Activated CD4-positive, alpha-beta T cell treated with anti-CD3 and anti-CD28 coated beads, Interleukin-2, Interleukin-4, amounts not matched to agents 100 ng/mL and 50 ng/mL, durations not matched to agents 16 hours and 8 hours (primary cell): ENCODE measurements around the gene CEL.
"Not testable (repeated sequence)": the region's sequence is repeated elsewhere in the genome, so short reads cannot be mapped to it uniquely, and the experiment has no call there.

ENCODE experiments used
- DNase-seq: peaks from one replicate; pipeline ENCODE4 v3.0.0-alpha.2; 2020; ENCODE audit warnings: low spot score

CEL gene

GRCh38 chr9:133061764-133062145, at the start of gene CEL:
Gene CEL, plus strand, starts transcription at chr9:133061981. Its CDS starts 22 bp downstream, at chr9:133062003.
- DNase-seq: not testable (repeated sequence)

GRCh38 chr9:133014696-133015095, 47.1 kb upstream of the CEL start:
- DNase-seq: no peak

- DNase-seq: peak; percentile 34
Observed at GRCh38 chr9:133023117-133023890, 38.5 kb upstream of the CEL start.

GRCh38 chr9:133026426-133026825, 35.4 kb upstream of the CEL start:
- no peak for DNase-seq

GRCh38 chr9:133027134-133027533, 34.6 kb upstream of the CEL start:
- DNase-seq: no peak

GRCh38 chr9:133028221-133028620, 33.6 kb upstream of the CEL start:
- no peak for DNase-seq

GRCh38 chr9:133029994-133030316, 31.8 kb upstream of the CEL start:
- no peak for DNase-seq

- DNase-seq: peak; percentile 97
Observed at GRCh38 chr9:133030317-133031129, 31.3 kb upstream of the CEL start, which contains the start of gene GTF3C5. Gene GTF3C5, plus strand, starts transcription at chr9:133030997. Its CDS starts 15 bp downstream, at chr9:133031012.

GRCh38 chr9:133031130-133031422, 30.7 kb upstream of the CEL start:
- no peak for DNase-seq

GRCh38 chr9:133031496-133031911, 30.3 kb upstream of the CEL start:
- no peak for DNase-seq

- DNase-seq: no peak
Observed at GRCh38 chr9:133032171-133032570, 29.6 kb upstream of the CEL start.

- DNase-seq: no peak
Observed at GRCh38 chr9:133035669-133036068, 26.1 kb upstream of the CEL start.

- DNase-seq: no peak
Observed at GRCh38 chr9:133037775-133038515, 23.8 kb upstream of the CEL start.

GRCh38 chr9:133040892-133041479, 20.8 kb upstream of the CEL start:
- DNase-seq: peak; percentile 34

- DNase-seq: no peak
Observed at GRCh38 chr9:133041958-133042357, 19.8 kb upstream of the CEL start.

GRCh38 chr9:133042676-133043075, 19.1 kb upstream of the CEL start:
- no peak for DNase-seq

- no peak for DNase-seq
Observed at GRCh38 chr9:133043449-133044035, 18.2 kb upstream of the CEL start.

- DNase-seq: no peak
Observed at GRCh38 chr9:133044125-133044524, 17.7 kb upstream of the CEL start.

GRCh38 chr9:133044661-133045060, 17.1 kb upstream of the CEL start:
- no peak for DNase-seq

GRCh38 chr9:133045132-133045531, 16.6 kb upstream of the CEL start:
- no peak for DNase-seq

- no peak for DNase-seq
Observed at GRCh38 chr9:133046196-133046899, 15.4 kb upstream of the CEL start.
